HCT116 (cell line): ENCODE measurements around the gene FAM20B. TPM values are rescaled to one million over a fixed set of nuclear protein-coding genes. Genes with fewer than 3 reads are reported as not detected.

ENCODE experiments used
- ATAC-seq: fragments of 200-7000 bp; cut with Tn5 transposase; 2 replicates; pipeline ENCODE4 v1.9.1; 2020; ENCODE audit warnings: mild to moderate bottlenecking, moderate library complexity
- BruUV-seq: library from RNA; stranded (reverse); fragments of 400-500 nt; replicated peaks from 2 replicates; lab custom pipeline; 2021; lab: Mats Ljungman, UMichigan
- CTCF ChIA-PET: fragments of 300-600 bp; sonication (Branson Sonifier 250); formaldehyde crosslinking; loops from one replicate; lab custom pipeline; 2021; ENCODE audit warnings: antibody characterized with exemption; lab: Charles Lee
- POLR2A ChIA-PET: fragments of 300-600, 350-600 bp; sonication (Branson Sonifier 250); formaldehyde crosslinking; loops from one replicate; lab custom pipeline; 2021; ENCODE audit warnings: antibody characterized with exemption; lab: Charles Lee
- RAD21 ChIA-PET, 2 experiments: fragments of 300-600 bp; sonication (Branson Sonifier 250); formaldehyde crosslinking; loops; one replicate each; lab custom pipeline; 2023; ENCODE audit warnings: low total read pairs in 2 of 2; ENCODE audit not compliant: uncharacterized antibody in 2 of 2, unreplicated experiment in 2 of 2, low non-redundant PET in 1 of 2; lab: Charles Lee
- DNase-seq: peaks from one replicate; pipeline ENCODE4 v3.0.0-alpha.2; 2010; ENCODE audit warnings: low read depth, low spot score
- H2AFZ ChIP-seq: fragments of 200-600 bp; shearing (Covaris generic), sonication (generic); 2 replicates; pipeline ENCODE4 v1.6.1; 2017; ENCODE audit warnings: low read depth, mixed run types, mixed read lengths, antibody characterized with exemption, low read length; ENCODE audit not compliant: poor library complexity, severe bottlenecking
- H3K27ac ChIP-seq: 2 replicates; pipeline ENCODE4 v1.5.1; 2012; ENCODE audit warnings: low read depth, low read length
- H3K27me3 ChIP-seq: fragments of 200-600 bp; sonication (generic); 2 replicates; pipeline ENCODE4 v1.6.1; 2016; ENCODE audit warnings: mixed run types, low read length, mixed read lengths; ENCODE audit not compliant: insufficient read depth
- H3K36me3 ChIP-seq, 2 experiments: fragments of 200-500 bp in 1 of 2; fragments of 200-600 bp in 1 of 2; sonication (Bioruptor generic) in 1 of 2; sonication (generic) in 1 of 2; 2 replicates each; pipeline versions ENCODE4 v1.5.1 to v1.6.1; 2014 to 2016; ENCODE audit warnings: low read length in 2 of 2, inconsistent platforms in 1 of 2, mixed read lengths in 1 of 2, mixed run types in 1 of 2; ENCODE audit not compliant: insufficient read depth in 2 of 2, control insufficient read depth in 1 of 2
- H3K4me1 ChIP-seq, 2 experiments: fragments of 200-600 bp in 1 of 2; sonication (generic) in 1 of 2; 2 replicates each; pipeline versions ENCODE4 v1.5.1 to v1.6.1; 2012 to 2017; ENCODE audit warnings: low read length in 2 of 2, inconsistent platforms in 1 of 2, mild to moderate bottlenecking in 1 of 2, mixed read lengths in 1 of 2, mixed run types in 1 of 2, moderate library complexity in 1 of 2; ENCODE audit not compliant: insufficient read depth in 2 of 2, control insufficient read depth in 1 of 2
- H3K4me2 ChIP-seq: fragments of 200-600 bp; sonication (generic); 2 replicates; pipeline ENCODE4 v1.6.1; 2017; ENCODE audit warnings: mixed run types, low read length, mixed read lengths
- H3K4me3 ChIP-seq, 2 experiments: fragments of 200-600 bp in 1 of 2; sonication (generic) in 1 of 2; replicated peaks in 1 of 2; 2 replicates each; pipeline ENCODE4 v1.5.1; 2011 to 2016; ENCODE audit warnings: low read length in 2 of 2, control low read depth in 1 of 2, low read depth in 1 of 2, mild to moderate bottlenecking in 1 of 2, mixed read lengths in 1 of 2, mixed run types in 1 of 2
- H3K79me2 ChIP-seq: fragments of 200-600 bp; sonication (generic); 2 replicates; pipeline ENCODE4 v1.6.1; 2017; ENCODE audit warnings: mild to moderate bottlenecking, mixed run types, low read length, moderate library complexity, mixed read lengths; ENCODE audit not compliant: insufficient read depth
- H3K9ac ChIP-seq: fragments of 200-600 bp; sonication (generic); 2 replicates; pipeline ENCODE4 v1.6.1; 2016; ENCODE audit warnings: low read length, mixed read lengths
- H3K9me2 ChIP-seq: fragments of 200-600 bp; sonication (generic), shearing (Covaris generic); 2 replicates; pipeline ENCODE4 v1.6.1; 2017; ENCODE audit warnings: mixed run types, mild to moderate bottlenecking, moderate library complexity; ENCODE audit not compliant: insufficient read depth
- H3K9me3 ChIP-seq, 2 experiments: fragments of 200-500 bp in 1 of 2; fragments of 200-600 bp in 1 of 2; sonication (Bioruptor generic) in 1 of 2; sonication (generic) in 1 of 2; 2 replicates each; pipeline ENCODE4 v1.6.1; 2014 to 2017; ENCODE audit warnings: low read length in 2 of 2, mixed read lengths in 2 of 2, inconsistent platforms in 1 of 2, low read depth in 1 of 2, mild to moderate bottlenecking in 1 of 2, mixed run types in 1 of 2, moderate library complexity in 1 of 2; ENCODE audit not compliant: control insufficient read depth in 1 of 2, insufficient read depth in 1 of 2
- H4K20me1 ChIP-seq: fragments of 200-600 bp; sonication (generic), shearing (Covaris generic); 2 replicates; pipeline ENCODE4 v1.6.1; 2017; ENCODE audit warnings: mixed run types, mild to moderate bottlenecking, moderate library complexity; ENCODE audit not compliant: insufficient read depth
- CBX3 ChIP-seq: IDR thresholded peaks from 2 replicates; pipeline ENCODE4 v1.6.1; 2012; ENCODE audit warnings: low read depth
- CEBPB ChIP-seq: IDR thresholded peaks from 2 replicates; pipeline ENCODE4 v1.6.1; 2012; ENCODE audit warnings: low read depth
- EGR1 ChIP-seq: IDR thresholded peaks from 2 replicates; pipeline ENCODE4 v1.6.1; 2012; ENCODE audit warnings: low read depth
- ELF1 ChIP-seq: IDR thresholded peaks from 2 replicates; pipeline ENCODE4 v1.6.1; 2012; ENCODE audit warnings: low read depth, borderline replicate concordance
- EZH2phosphoT487 ChIP-seq: fragments of 200-600 bp; IDR thresholded peaks from 2 replicates; pipeline ENCODE4 v1.6.1; 2018; ENCODE audit warnings: antibody characterized with exemption, borderline replicate concordance
- FOSL1 ChIP-seq: IDR thresholded peaks from 2 replicates; pipeline ENCODE4 v1.6.1; 2012; ENCODE audit warnings: low read depth
- MAX ChIP-seq: IDR thresholded peaks from 2 replicates; pipeline ENCODE4 v1.6.1; 2012
- POLR2A ChIP-seq: IDR thresholded peaks from 2 replicates; pipeline ENCODE4 v1.7.0; 2011; ENCODE audit warnings: borderline replicate concordance; ENCODE audit not compliant: insufficient read depth, insufficient read length; ENCODE audit errors: extremely low read depth
- POLR2AphosphoS5 ChIP-seq: IDR thresholded peaks from 2 replicates; pipeline ENCODE4 v1.6.1; 2011; ENCODE audit warnings: mild to moderate bottlenecking, low read depth, low read length, moderate library complexity
- RAD21 ChIP-seq: IDR thresholded peaks from 2 replicates; pipeline ENCODE4 v1.6.1; 2012; ENCODE audit warnings: low read depth, mild to moderate bottlenecking
- REST ChIP-seq: IDR thresholded peaks from 2 replicates; pipeline ENCODE4 v1.6.1; 2012; ENCODE audit warnings: low read depth
- TCF7L2 ChIP-seq: IDR thresholded peaks from 2 replicates; pipeline ENCODE4 v1.7.0; 2011; ENCODE audit warnings: borderline replicate concordance, inconsistent platforms; ENCODE audit not compliant: insufficient read depth, insufficient read length; ENCODE audit errors: extremely low read depth
- YY1 ChIP-seq: IDR thresholded peaks from 2 replicates; pipeline ENCODE4 v1.6.1; 2011; ENCODE audit warnings: low read length, low read depth, moderate library complexity, mild to moderate bottlenecking; ENCODE audit not compliant: insufficient replicate concordance; ENCODE audit errors: extremely low read depth
- ZBTB33 ChIP-seq: IDR thresholded peaks from 2 replicates; pipeline ENCODE4 v1.6.1; 2011; ENCODE audit warnings: mild to moderate bottlenecking, low read length, moderate library complexity; ENCODE audit not compliant: insufficient replicate concordance; ENCODE audit errors: extremely low read depth
- ZFX ChIP-seq: fragments of 450-650 bp; IDR thresholded peaks from 2 replicates; pipeline ENCODE4 v1.6.1; 2017
- ZNF274 ChIP-seq: fragments of 200-500 bp; sonication (Bioruptor generic); IDR thresholded peaks from 2 replicates; pipeline ENCODE4 v1.6.1; 2014; ENCODE audit warnings: mild to moderate bottlenecking, low read depth, low read length, inconsistent platforms
- intact Hi-C: fragments of 100-400 bp; cut with micrococcal nuclease; formaldehyde crosslinking; loops from 2 replicates; pipeline ENCODE4 v1.10.0; 2022
- total RNA-seq: library from RNA; stranded (reverse); gene quantifications from one replicate; pipeline ENCODE4 v1.2.1, GENCODE V29; 2021; ENCODE audit not compliant: unreplicated experiment

FAM20B gene
- total RNA-seq, 1 experiment from 2014 or later = 36.7 TPM

- H3K9me3 ChIP-seq = no peaks in the 10 kb centered on the region
- H3K4me2 ChIP-seq = no peak overlapping the region
- H3K9ac ChIP-seq = no peak overlapping the region
- peaks cover 0 to 4% of the 10 kb centered on the region in 2 experiments; a peak in 1 of 4 replicates for H3K36me3 ChIP-seq
- POLR2A ChIA-PET = no interaction called here
- TF ChIP-seq CEBPB (no peak), ZBTB33 (no peak), POLR2AphosphoS5 (no peak), TCF7L2 (no peak), ELF1 (no peak), RAD21 (no peak), YY1 (no peak), FOSL1 (no peak), POLR2A (no peak), ZNF274 (no peak), ZFX (no peak), MAX (no peak), CBX3 (no peak), REST (no peak), EZH2phosphoT487 (no peak), EGR1 (no peak)
- TF ChIP-seq, all 23 proteins: peak for 0
- Histone ChIP-seq H3K79me2 (peaks cover 5% of the 10 kb centered on the region; the same call in 1 of the 2 replicates), H3K9me2 (no peaks in the 10 kb centered on the region), H2AFZ (no peak overlapping the region), H4K20me1 (no peaks in the 10 kb centered on the region), H3K4me3 (no peak overlapping the region), H3K27ac (no peak overlapping the region), H3K27me3 (no peaks in the 10 kb centered on the region), H3K4me1 (no peaks in the 10 kb centered on the region)
- ATAC-seq = no peak
- no TSS peak for BruUV-seq
- intact Hi-C loops = no loop called here
- no peak for DNase-seq
- RAD21 ChIA-PET = no interaction called here
- CTCF ChIA-PET = no interaction called here
These were observed 78.3 kb downstream of the FAM20B start for GRCh38 chr1:179103999-179104398.
